NT2/D1 (cell line): ENCODE data around the gene PAPLN.

Experiments used
- DNase-seq: peaks from one replicate; pipeline ENCODE4 v3.0.0-alpha.2; 2011; ENCODE audit warnings: low read depth, low spot score
- H3K27me3 ChIP-seq: 2 replicates; pipeline ENCODE4 v1.6.0; 2011; ENCODE audit warnings: mild to moderate bottlenecking; ENCODE audit not compliant: insufficient read length, insufficient read depth
- H3K36me3 ChIP-seq: 2 replicates; pipeline ENCODE4 v1.6.1; 2011; ENCODE audit warnings: mild to moderate bottlenecking, low read length, mixed read lengths; ENCODE audit not compliant: insufficient read depth, insufficient read length
- H3K4me1 ChIP-seq: 2 replicates; pipeline ENCODE4 v1.5.1; 2011; ENCODE audit not compliant: insufficient read depth, insufficient read length
- H3K4me3 ChIP-seq: 2 replicates; pipeline ENCODE4 v1.5.1; 2011; ENCODE audit warnings: low read depth; ENCODE audit not compliant: insufficient read length
- H3K9ac ChIP-seq: 2 replicates; pipeline ENCODE4 v1.6.0; 2011; ENCODE audit warnings: low read depth; ENCODE audit not compliant: insufficient read length
- H3K9me3 ChIP-seq: 2 replicates; pipeline ENCODE4 v1.5.1; 2011; ENCODE audit warnings: mild to moderate bottlenecking, low read length; ENCODE audit not compliant: insufficient read depth
- SUZ12 ChIP-seq: IDR thresholded peaks from 2 replicates; pipeline ENCODE4 v1.6.1; 2011; ENCODE audit not compliant: insufficient read length, insufficient read depth; ENCODE audit errors: extremely low read depth
- YY1 ChIP-seq: IDR thresholded peaks from 2 replicates; pipeline ENCODE4 v1.6.1; 2011; ENCODE audit not compliant: insufficient read length, insufficient read depth
- ZNF274 ChIP-seq: IDR thresholded peaks from 2 replicates; pipeline ENCODE4 v1.6.1; 2011; ENCODE audit warnings: mild to moderate bottlenecking, low read depth, low read length

PAPLN gene

DNA sequence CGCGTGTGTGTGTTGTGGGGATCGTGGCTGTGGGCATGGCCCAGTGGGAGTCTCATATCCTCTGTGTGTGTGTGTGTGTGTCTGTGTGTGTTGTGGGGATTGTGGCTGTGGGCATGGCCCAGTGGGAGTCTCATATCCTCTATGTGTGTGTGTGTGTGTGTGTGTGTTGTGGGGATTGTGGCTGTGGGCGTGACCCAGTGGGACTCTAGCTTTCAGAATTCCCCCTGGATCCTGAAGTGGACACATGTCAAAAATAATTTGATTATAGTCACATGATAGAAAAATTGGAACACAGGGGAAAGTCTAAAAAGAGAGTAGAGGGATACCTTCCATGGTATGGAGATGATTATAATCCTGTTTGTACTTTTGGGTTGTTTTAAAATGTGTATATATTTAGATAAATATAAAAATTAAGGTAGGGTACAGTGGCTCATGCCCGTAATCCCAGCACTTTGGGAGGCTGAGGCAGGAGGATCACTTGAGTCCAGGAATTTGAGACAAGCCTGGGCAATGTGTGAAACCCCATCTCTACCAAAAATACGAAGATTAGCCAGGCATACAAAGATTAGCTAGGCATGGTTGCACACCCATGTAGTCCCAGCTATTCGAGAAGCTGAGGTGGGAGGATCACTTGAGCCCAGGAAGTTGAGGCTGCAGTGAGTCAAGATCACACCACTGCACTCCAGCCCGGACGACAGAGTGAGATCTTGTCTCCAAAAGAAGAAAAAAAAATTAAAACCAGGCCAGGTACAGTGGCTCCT lies 11.0 kb downstream of the PAPLN start:
- H3K9ac ChIP-seq, result no peak overlapping the region
- peaks cover 6% of the 10 kb centered on the region for H3K4me1 ChIP-seq
- no peaks in the 10 kb centered on the region for H3K27me3 ChIP-seq
- no peaks in the 10 kb centered on the region for H3K9me3 ChIP-seq
- DNase-seq, result no peak
- no peak overlapping the region for H3K4me3 ChIP-seq
- no peaks in the 10 kb centered on the region for H3K36me3 ChIP-seq
- no peak for TF ChIP-seq YY1
- no peak for TF ChIP-seq SUZ12
- TF ChIP-seq ZNF274, result no peak

DNA sequence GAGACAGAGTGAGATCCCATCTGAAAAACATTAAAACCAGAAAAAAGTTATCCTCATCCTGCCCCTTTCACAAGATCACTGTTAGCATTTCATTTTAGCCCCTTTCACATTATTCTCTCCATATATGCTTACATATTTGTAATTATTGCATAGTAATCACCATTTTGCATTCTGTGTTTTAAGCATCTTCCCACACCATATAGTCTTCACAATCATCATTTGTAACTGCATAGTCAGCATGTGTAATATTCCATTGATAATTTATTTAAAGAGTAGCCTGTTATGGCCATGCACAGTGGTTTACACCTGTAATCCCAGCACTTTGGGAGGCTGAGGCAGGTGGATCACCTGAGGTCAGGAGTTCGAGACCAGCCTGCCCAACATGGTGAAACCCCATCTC lies 11.8 kb downstream of the PAPLN start:
- no peak for DNase-seq
- Histone ChIP-seq H3K36me3 (no peaks in the 10 kb centered on the region), H3K4me3 (no peak overlapping the region), H3K27me3 (no peaks in the 10 kb centered on the region), H3K9ac (no peak overlapping the region), H3K9me3 (no peaks in the 10 kb centered on the region), H3K4me1 (peaks cover 6% of the 10 kb centered on the region)
- TF ChIP-seq YY1 (no peak), ZNF274 (no peak), SUZ12 (no peak)

GRCh38 chr14:73249564-73250316 lies 12.4 kb downstream of the PAPLN start:
- peaks cover 6% of the 10 kb centered on the region for H3K4me1 ChIP-seq
- no peaks in the 10 kb centered on the region for H3K36me3 ChIP-seq
- TF ChIP-seq ZNF274 (no peak), SUZ12 (no peak), YY1 (no peak)
- no peak overlapping the region for H3K4me3 ChIP-seq
- H3K9me3 ChIP-seq, result no peaks in the 10 kb centered on the region
- no peaks in the 10 kb centered on the region for H3K27me3 ChIP-seq
- no peak for DNase-seq
- H3K9ac ChIP-seq, result no peak overlapping the region

DNA sequence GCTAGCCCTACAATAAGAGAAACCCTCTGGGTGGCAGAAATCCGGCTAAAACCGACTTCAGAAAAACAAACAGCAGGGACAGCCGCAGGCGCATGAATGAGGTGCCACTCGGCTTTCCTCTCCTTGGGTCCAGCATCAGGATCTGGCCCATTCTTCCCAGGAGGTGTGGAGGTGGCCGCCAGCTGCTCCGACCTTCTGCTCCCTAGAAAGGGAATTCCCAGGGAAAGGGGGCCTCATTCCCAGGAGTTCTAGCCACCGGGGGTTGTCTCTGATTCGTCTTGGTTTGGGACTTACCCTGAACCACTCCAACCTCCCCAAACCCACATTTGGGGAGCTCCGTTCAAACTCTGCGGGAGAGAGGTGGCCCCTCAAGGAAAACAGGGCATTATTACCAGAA lies 13.0 kb downstream of the PAPLN start:
- no peaks in the 10 kb centered on the region for H3K36me3 ChIP-seq
- no peak for DNase-seq
- TF ChIP-seq YY1 (no peak), ZNF274 (no peak), SUZ12 (no peak)
- H3K27me3 ChIP-seq, result no peaks in the 10 kb centered on the region
- no peaks in the 10 kb centered on the region for H3K9me3 ChIP-seq
- no peak overlapping the region for H3K9ac ChIP-seq
- peaks cover 6% of the 10 kb centered on the region for H3K4me1 ChIP-seq
- H3K4me3 ChIP-seq, result no peak overlapping the region

DNA sequence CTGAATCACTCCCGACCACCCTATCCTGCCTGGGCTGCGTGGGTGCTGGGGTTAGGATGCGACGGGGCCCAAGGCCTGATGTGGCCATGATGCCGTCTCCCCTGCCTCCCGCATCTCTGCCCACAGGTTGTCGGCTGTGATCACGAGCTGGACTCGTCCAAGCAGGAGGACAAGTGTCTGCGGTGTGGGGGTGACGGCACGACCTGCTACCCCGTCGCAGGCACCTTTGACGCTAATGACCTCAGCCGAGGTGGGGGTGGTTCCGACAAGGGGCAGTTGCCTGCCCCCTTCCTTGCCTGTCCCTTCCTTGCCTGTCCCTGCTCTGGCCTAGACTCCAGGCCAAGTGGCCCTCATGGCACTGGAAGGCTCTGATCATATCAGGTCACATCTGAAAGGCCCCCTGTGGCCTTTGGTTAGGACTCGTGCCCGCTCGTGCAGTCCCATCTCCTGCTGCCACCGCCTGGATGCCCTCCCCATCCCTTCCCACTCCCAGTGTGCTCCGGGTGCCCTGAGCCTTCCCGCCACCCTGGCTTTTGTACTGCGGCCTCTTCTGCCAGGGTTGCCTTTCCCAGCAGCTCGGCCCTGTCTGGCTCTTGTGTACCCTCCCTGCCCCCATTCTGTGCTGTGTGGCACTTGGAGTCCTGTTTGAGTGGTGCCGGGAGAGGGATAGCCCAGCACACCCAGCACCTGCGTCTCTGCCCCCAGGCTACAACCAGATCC lies 13.6 kb downstream of the PAPLN start:
- Histone ChIP-seq H3K9me3 (no peaks in the 10 kb centered on the region), H3K27me3 (no peaks in the 10 kb centered on the region), H3K9ac (no peak overlapping the region), H3K4me3 (no peak overlapping the region), H3K36me3 (no peaks in the 10 kb centered on the region), H3K4me1 (peaks cover 6% of the 10 kb centered on the region)
- TF ChIP-seq YY1 (no peak), SUZ12 (no peak), ZNF274 (no peak)
- no peak for DNase-seq

DNA sequence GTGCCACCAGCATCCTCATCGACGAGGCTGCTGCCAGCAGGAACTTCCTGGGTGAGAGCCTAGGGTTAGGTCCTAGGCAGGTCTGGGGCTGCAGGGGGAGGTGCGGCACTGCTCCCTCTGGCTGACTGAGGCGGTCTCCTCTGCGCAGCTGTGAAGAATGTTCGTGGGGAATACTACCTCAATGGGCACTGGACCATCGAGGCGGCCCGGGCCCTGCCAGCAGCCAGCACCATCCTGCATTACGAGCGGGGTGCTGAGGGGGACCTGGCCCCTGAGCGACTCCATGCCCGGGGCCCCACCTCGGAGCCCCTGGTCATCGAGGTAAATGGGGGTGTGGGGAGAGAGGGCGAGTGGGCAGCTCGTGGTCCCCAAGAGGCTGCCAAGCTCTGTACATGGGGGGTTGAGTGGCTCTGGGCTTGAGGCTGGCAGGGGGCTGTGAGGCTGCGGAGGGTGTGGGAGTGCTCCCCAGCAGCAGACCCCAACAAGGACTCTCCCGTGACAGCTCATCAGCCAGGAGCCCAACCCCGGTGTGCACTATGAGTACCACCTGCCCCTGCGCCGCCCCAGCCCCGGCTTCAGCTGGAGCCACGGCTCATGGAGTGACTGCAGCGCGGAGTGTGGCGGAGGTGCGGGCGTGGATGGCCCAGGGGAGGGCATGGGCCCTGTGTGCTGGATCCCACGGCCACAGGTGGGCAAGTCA lies 14.4 kb downstream of the PAPLN start:
- Histone ChIP-seq H3K36me3 (no peaks in the 10 kb centered on the region), H3K9me3 (no peaks in the 10 kb centered on the region), H3K27me3 (no peaks in the 10 kb centered on the region), H3K9ac (no peak overlapping the region), H3K4me1 (peaks cover 6% of the 10 kb centered on the region), H3K4me3 (no peak overlapping the region)
- DNase-seq, result no peak
- no peak for TF ChIP-seq ZNF274
- no peak for TF ChIP-seq YY1
- no peak for TF ChIP-seq SUZ12
